Bronchial epithelial cell (primary cell): ENCODE measurements around the gene NSMCE1. TPM values are rescaled to one million over a fixed set of nuclear protein-coding genes. Genes with fewer than 3 reads are reported as not detected.
"Not testable (repeated sequence)": the region's sequence is repeated elsewhere in the genome, so short reads cannot be mapped to it uniquely, and the experiment has no call there.

Experiments
- DNase-seq: peaks from one replicate; pipeline ENCODE4 v3.0.0-alpha.2; 2010; ENCODE audit warnings: low read depth
- FAIRE-seq: peaks from 2 replicates; lab custom pipeline; 2011; peaks lifted over from hg19 to GRCh38; lab: Jason Lieb, UNC
- H3K27me3 ChIP-seq: 2 replicates; pipeline ENCODE4 v1.5.1; 2011; ENCODE audit warnings: low read length; ENCODE audit not compliant: control insufficient read depth, insufficient read depth
- H3K36me3 ChIP-seq: 2 replicates; pipeline ENCODE4 v1.5.1; 2011; ENCODE audit warnings: low read length; ENCODE audit not compliant: control insufficient read depth, insufficient read depth
- H3K4me3 ChIP-seq: 2 replicates; pipeline ENCODE4 v1.5.1; 2011; ENCODE audit warnings: mild to moderate bottlenecking, low read depth, low read length, control low read depth
- CTCF ChIP-seq: IDR thresholded peaks from 2 replicates; pipeline ENCODE4 v1.5.1; 2011; ENCODE audit warnings: mild to moderate bottlenecking, moderate library complexity, low read length, control low read depth, inconsistent platforms; ENCODE audit not compliant: insufficient read depth, severe bottlenecking
- total RNA-seq: library from RNA; depleted of rRNA; stranded (reverse); fragments of >200 nt; gene quantifications from 2 replicates; pipeline ENCODE4 v1.2.1, GENCODE V29; 2014

Gene NSMCE1
- total RNA-seq, 1 donor from 2014 or later = 111 TPM

- H3K36me3 ChIP-seq = peaks cover 6% of the 10 kb centered on the region
- TF ChIP-seq CTCF = no peak
- H3K27me3 ChIP-seq = no peaks in the 10 kb centered on the region
- FAIRE-seq (no peak), DNase-seq (no peak)
- H3K4me3 ChIP-seq = no peak overlapping the region
Measured at GRCh38 chr16:27252206-27252585, 16.4 kb downstream of the NSMCE1 start.

GRCh38 chr16:27251541-27252205 is 16.9 kb downstream of the NSMCE1 start:
- DNase-seq (no peak), FAIRE-seq (no peak)
- Histone ChIP-seq H3K36me3 (peaks cover 5% of the 10 kb centered on the region), H3K4me3 (no peak overlapping the region), H3K27me3 (no peaks in the 10 kb centered on the region)
- TF ChIP-seq CTCF = no peak

- not testable (repeated sequence) for DNase-seq, H3K4me3 ChIP-seq, H3K27me3 ChIP-seq, FAIRE-seq, H3K36me3 ChIP-seq
Measured at GRCh38 chr16:27248886-27249285, 19.7 kb downstream of the NSMCE1 start.

- DNase-seq (peak; percentile 61), FAIRE-seq (no peak)
- TF ChIP-seq CTCF = no peak
- H3K27me3 ChIP-seq = no peaks in the 10 kb centered on the region
- H3K36me3 ChIP-seq = no peaks in the 10 kb centered on the region
- H3K4me3 ChIP-seq = no peak overlapping the region
Measured at GRCh38 chr16:27248036-27248435, 20.5 kb downstream of the NSMCE1 start.

- FAIRE-seq, DNase-seq, H3K27me3 ChIP-seq, H3K36me3 ChIP-seq, H3K4me3 ChIP-seq: not testable (repeated sequence)
Measured at GRCh38 chr16:27247076-27247475, 21.5 kb downstream of the NSMCE1 start.

GRCh38 chr16:27246439-27246838 is 22.1 kb downstream of the NSMCE1 start:
- H3K4me3 ChIP-seq = no peak overlapping the region
- FAIRE-seq = no peak
- no peaks in the 10 kb centered on the region for H3K27me3 ChIP-seq
- DNase-seq = no peak
- no peak for TF ChIP-seq CTCF
- no peaks in the 10 kb centered on the region for H3K36me3 ChIP-seq
